ACC112 (cell line): ENCODE data around the gene NFIB.

ENCODE experiments used
- H2AFZ ChIP-seq: fragments of 200-600 bp; sonication (generic); one replicate; pipeline ENCODE4 v1.6.0; 2017; ENCODE audit warnings: antibody characterized with exemption, low read length; ENCODE audit not compliant: unreplicated experiment
- H3K27ac ChIP-seq: fragments of 200-600 bp; sonication (generic); 2 replicates; pipeline ENCODE4 v1.5.1; 2014; ENCODE audit warnings: low read depth, mild to moderate bottlenecking, antibody characterized with exemption, low read length, moderate library complexity
- H3K27me3 ChIP-seq: fragments of 200-600 bp; sonication (generic); 2 replicates; pipeline ENCODE4 v1.6.1; 2014; ENCODE audit warnings: mild to moderate bottlenecking, antibody characterized with exemption, low read length, moderate library complexity, mixed read lengths; ENCODE audit not compliant: insufficient read depth
- H3K36me3 ChIP-seq: fragments of 200-600 bp; sonication (generic); 2 replicates; pipeline ENCODE4 v1.6.1; 2016; ENCODE audit warnings: mild to moderate bottlenecking, antibody characterized with exemption, low read length, moderate library complexity, mixed read lengths; ENCODE audit not compliant: insufficient read depth
- H3K4me1 ChIP-seq: fragments of 200-600 bp; sonication (generic); one replicate; pipeline ENCODE4 v1.6.1; 2016; ENCODE audit warnings: low read length, mixed read lengths; ENCODE audit not compliant: insufficient read depth, unreplicated experiment, control insufficient read depth
- H3K4me3 ChIP-seq: fragments of 200-600 bp; sonication (generic); 2 replicates; pipeline ENCODE4 v1.5.1; 2014; ENCODE audit warnings: mild to moderate bottlenecking, low read depth, low read length
- H3K79me2 ChIP-seq: fragments of 200-600 bp; sonication (generic); one replicate; pipeline ENCODE4 v1.6.0; 2016; ENCODE audit warnings: low read length; ENCODE audit not compliant: control insufficient read depth, unreplicated experiment, insufficient read depth

NFIB gene

DNA sequence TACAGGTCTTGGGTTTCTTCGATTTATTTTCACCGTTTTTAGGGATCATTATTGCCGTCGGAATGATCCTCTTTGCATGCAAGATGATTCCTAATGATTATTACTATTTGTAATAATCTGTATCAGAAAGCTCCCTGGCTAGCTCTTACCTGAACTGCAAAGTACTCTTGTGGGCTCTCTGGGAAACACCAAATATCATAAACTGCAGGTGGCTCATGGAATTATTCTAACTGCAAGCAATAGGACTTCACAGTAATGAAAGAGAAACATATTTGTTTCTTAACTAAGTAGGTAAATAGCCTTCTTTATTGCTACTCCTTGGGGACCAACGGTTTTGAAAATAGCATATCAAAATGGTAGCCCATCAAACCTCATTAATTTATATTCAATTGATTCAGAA is 219.4 kb downstream of the NFIB start:
- H3K4me1 ChIP-seq: peaks cover 39% of the 10 kb centered on the region
- H3K36me3 ChIP-seq: peaks cover 5% of the 10 kb centered on the region; the same call in 1 of the 2 replicates
- H2AFZ ChIP-seq: no peak overlapping the region
- H3K4me3 ChIP-seq: no peak overlapping the region
- H3K27ac ChIP-seq: no peak overlapping the region
- no peaks in the 10 kb centered on the region for H3K27me3 ChIP-seq
- H3K79me2 ChIP-seq: no peaks in the 10 kb centered on the region

DNA sequence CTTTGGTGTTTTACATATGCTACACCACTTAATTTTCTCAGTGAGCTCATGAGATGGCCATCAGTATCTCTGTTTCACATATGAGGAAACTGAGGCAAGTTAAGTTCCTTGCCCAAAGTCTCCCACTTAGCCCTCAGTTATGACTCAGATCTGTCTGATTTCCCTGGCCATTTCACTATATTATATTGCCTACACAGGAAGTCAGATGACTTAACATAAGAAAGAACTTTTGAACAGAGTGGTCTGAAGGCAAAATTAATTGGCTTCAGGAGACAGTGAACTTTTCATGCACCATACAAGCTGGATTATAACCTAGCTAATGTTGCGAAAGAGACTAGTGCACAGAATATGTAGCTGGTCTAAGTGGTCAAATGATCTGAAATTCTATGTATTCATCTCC is 221.6 kb downstream of the NFIB start:
- peaks cover 5% of the 10 kb centered on the region; the same call in 1 of the 2 replicates for H3K36me3 ChIP-seq
- H2AFZ ChIP-seq: no peak overlapping the region
- no peak overlapping the region for H3K27ac ChIP-seq
- no peaks in the 10 kb centered on the region for H3K27me3 ChIP-seq
- H3K4me1 ChIP-seq: peaks cover 27% of the 10 kb centered on the region
- H3K79me2 ChIP-seq: no peaks in the 10 kb centered on the region
- no peak overlapping the region for H3K4me3 ChIP-seq

DNA sequence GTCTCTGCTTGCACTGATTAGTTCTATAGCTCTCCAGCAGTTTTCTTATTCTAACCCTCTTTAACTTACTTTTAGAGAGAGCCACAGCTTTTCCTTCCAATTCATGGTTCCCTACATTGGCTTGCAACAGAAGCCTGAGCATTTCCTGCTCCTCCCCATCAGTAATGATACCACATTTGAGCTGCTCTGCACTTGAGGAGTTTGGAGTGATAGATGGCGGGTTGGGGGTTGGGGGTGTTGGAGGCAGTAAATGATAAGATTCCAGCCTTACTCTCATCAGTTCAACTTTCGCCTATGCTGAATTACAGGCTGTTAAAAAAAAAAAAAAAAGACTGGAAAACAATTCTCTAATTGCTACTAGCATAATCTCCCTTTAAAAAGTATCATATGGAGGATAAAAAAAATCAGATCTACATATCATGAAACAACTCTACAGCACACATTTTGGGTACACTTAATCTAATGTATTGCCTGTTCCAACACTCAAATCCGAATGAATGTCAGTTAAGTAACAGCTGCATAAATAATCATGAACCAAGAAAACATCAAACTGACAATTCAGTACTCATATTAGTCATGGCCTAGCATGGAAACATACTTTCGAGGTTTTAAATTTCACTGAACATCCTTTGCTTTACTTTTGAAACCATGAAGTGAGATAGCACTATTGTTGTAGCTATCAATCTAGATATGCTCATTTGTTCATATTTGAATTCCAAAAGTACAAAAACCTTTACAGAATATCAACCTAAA is 224.7 kb downstream of the NFIB start:
- H3K27ac ChIP-seq: no peak overlapping the region
- H3K79me2 ChIP-seq: no peaks in the 10 kb centered on the region
- peaks cover 19% of the 10 kb centered on the region for H3K4me1 ChIP-seq
- H3K27me3 ChIP-seq: no peaks in the 10 kb centered on the region
- no peak overlapping the region for H3K4me3 ChIP-seq
- peaks cover 1% of the 10 kb centered on the region; the same call in 1 of the 2 replicates for H3K36me3 ChIP-seq
- H2AFZ ChIP-seq: no peak overlapping the region

DNA sequence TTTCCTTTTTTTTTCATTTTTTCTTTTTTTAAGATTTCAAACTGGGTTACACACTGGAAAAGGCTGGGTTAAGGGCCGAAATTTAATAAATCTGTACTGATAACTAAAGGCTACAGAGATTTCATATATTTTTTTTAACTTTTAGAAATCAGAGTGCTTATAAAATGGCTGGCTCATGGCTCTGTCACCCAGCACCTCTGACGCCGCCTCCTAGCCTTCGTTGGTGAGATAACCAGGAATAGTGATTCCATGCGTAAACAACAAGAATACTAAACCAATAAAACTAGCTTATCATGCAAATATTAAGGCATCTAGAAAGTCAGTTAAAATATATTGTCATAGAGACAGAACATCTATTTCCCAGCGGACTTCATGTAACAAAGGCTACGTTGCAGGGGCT is 226.4 kb downstream of the NFIB start:
- no peak overlapping the region for H2AFZ ChIP-seq
- H3K4me1 ChIP-seq: peaks cover 15% of the 10 kb centered on the region
- no peak overlapping the region for H3K27ac ChIP-seq
- H3K36me3 ChIP-seq: no peaks in the 10 kb centered on the region
- no peak overlapping the region for H3K4me3 ChIP-seq
- H3K27me3 ChIP-seq: no peaks in the 10 kb centered on the region
- H3K79me2 ChIP-seq: no peaks in the 10 kb centered on the region

DNA sequence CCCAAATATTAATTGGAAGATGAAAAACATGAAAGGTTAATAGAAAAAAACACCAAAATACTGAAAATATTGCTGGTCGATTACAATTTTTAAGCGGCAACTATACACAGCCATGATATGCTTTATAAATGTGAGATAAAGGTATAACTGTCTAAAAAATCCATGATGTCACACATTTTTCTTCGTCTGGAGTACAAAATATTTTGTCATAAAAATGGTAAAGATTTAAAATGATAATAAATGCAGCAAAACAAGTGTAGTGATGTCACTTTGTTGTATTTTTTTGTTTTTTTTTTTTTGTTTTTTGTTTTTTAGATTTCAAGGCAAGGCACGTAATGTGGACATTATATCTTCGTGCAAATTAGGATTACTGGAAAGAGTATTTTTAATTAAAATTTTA is 227.4 kb downstream of the NFIB start:
- Histone ChIP-seq H2AFZ (no peak overlapping the region), H3K27ac (no peak overlapping the region), H3K36me3 (no peaks in the 10 kb centered on the region), H3K79me2 (no peaks in the 10 kb centered on the region), H3K4me3 (no peak overlapping the region), H3K4me1 (peaks cover 10% of the 10 kb centered on the region), H3K27me3 (no peaks in the 10 kb centered on the region)

DNA sequence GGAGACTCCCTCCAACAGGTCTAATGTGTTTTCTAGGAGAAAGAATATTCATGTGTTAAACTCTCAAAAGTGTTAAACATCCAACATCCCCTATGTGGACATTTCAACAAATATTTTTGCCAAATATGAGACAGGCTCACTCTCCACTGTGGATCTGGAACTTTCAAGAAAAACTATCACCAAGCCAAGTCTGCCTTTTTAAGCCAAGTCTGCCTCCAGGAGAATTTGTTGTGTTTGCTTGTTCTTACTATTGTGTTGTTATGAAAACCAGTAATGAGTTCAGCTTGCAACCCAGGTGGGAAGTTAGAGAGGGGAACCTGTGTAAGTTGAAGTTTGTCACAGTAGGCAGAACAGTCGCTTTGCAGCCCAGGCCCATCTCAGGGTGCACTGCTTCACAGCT is 228.1 kb downstream of the NFIB start:
- no peaks in the 10 kb centered on the region for H3K36me3 ChIP-seq
- no peaks in the 10 kb centered on the region for H3K27me3 ChIP-seq
- H3K4me3 ChIP-seq: no peak overlapping the region
- H3K79me2 ChIP-seq: no peaks in the 10 kb centered on the region
- H3K27ac ChIP-seq: no peak overlapping the region
- no peak overlapping the region for H2AFZ ChIP-seq
- peaks cover 10% of the 10 kb centered on the region for H3K4me1 ChIP-seq

DNA sequence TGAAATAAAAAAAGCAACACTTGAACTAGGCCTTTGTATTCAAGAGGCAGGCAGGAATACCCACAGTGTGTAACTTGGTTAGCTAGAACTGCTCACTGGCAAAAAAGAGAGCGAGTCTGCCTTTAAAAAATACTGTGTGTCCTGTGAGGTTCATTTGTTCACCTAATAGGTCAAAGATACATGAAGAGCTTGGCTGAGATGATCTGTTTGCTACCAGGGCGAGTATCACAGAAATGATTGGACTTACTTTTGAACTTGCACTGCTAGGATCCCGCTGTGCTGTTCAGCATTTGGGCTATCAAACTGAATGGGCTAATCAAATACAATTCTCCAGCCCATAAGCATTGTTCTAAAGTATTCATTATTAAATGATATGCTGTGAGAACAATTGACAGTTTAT is 229.1 kb downstream of the NFIB start:
- Histone ChIP-seq H3K79me2 (no peaks in the 10 kb centered on the region), H3K4me3 (no peak overlapping the region), H3K36me3 (no peaks in the 10 kb centered on the region), H3K27ac (no peak overlapping the region), H3K27me3 (no peaks in the 10 kb centered on the region), H3K4me1 (peaks cover 9% of the 10 kb centered on the region), H2AFZ (no peak overlapping the region)

DNA sequence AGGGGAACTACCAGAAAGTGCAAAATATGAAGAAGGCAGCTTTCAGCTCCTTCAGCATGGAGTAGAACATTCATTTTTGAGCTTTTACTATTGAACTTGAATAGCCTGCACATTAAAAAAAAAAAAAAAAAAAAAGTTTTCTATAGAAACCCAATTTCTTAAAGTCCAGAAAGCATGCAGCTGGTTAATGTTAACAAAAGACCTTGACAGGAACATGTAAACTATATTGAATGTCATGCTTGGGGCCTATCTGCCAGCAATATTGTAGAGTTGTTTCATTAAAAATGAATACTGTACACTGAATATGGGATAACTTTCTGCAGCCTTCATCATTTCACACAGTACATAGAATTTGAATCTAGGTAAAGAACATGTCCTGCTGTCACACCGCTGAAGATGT is 230.6 kb downstream of the NFIB start:
- no peaks in the 10 kb centered on the region for H3K79me2 ChIP-seq
- H3K27ac ChIP-seq: no peak overlapping the region
- no peak overlapping the region for H3K4me3 ChIP-seq
- no peaks in the 10 kb centered on the region for H3K27me3 ChIP-seq
- no peaks in the 10 kb centered on the region for H3K36me3 ChIP-seq
- no peak overlapping the region for H2AFZ ChIP-seq
- no peaks in the 10 kb centered on the region for H3K4me1 ChIP-seq

DNA sequence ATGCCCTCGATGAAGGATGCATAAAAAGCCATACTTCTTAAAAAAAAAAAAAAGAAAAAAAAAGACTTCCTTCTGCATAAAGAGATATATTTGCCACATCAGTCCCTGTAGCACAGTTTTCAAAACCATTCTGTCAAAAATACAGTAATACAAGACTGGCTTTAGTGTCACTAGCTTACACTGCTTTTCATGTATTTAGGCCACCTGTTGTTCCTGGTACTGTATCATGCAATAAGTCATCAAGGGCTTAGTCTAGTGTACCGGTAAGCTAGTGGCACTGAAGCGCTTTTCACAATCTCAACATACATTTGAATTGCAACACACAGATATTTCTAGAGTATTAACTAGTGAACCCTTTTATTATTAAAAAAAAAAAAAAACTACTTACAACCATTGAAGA is 231.2 kb downstream of the NFIB start:
- H3K27ac ChIP-seq: no peak overlapping the region
- no peak overlapping the region for H2AFZ ChIP-seq
- no peaks in the 10 kb centered on the region for H3K27me3 ChIP-seq
- H3K36me3 ChIP-seq: no peaks in the 10 kb centered on the region
- no peaks in the 10 kb centered on the region for H3K4me1 ChIP-seq
- no peak overlapping the region for H3K4me3 ChIP-seq
- H3K79me2 ChIP-seq: no peaks in the 10 kb centered on the region

DNA sequence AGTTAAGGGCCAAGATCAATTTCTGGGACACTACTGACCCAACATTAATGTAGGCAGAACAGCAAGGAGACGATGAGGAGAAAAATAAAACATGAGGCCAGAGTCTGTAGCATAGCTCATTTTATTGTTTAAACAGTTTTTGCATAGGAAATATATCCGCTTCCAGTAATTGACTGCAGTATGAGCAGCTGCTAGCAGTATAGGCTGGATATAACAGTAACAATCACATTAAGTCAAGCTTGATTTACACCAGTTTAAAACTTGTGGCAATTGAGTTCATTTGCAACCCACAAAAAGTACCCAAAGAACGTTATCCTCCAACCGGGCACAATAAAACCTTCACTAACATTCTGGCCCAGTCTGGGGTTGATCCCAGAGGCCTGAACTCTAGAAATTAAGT is 232.2 kb downstream of the NFIB start:
- no peaks in the 10 kb centered on the region for H3K79me2 ChIP-seq
- H3K27me3 ChIP-seq: no peaks in the 10 kb centered on the region
- no peaks in the 10 kb centered on the region for H3K36me3 ChIP-seq
- no peaks in the 10 kb centered on the region for H3K4me1 ChIP-seq
- no peak overlapping the region for H3K27ac ChIP-seq
- no peak overlapping the region for H3K4me3 ChIP-seq
- H2AFZ ChIP-seq: no peak overlapping the region

DNA sequence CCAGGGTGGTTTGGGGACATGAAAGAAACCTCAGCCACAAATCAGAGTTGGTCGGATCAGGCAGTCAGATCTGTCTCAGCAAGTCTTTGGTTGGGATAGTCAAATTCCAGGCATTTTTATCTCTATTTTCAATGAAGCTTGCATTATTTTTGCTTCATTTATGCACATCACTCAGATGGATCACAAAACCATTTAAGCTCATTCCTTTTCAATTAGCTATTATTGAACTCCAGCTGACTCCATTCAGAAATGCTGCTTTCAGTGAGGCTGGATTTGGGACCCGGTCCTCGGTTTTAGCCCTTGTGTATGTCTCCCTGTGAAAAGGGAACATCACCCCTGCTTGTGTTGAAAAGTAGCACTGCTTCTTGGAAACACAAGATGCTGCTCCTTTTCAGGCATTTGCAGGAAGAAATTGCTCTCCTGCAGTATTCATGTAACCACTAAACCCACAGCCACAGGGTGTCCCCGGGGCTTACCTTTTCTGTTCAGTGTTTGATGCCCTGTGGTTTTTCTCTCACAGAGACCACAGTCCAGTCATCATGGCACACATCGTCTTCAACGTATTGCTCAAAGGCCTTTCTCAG is 232.9 kb downstream of the NFIB start:
- H3K4me3 ChIP-seq: no peak overlapping the region
- no peaks in the 10 kb centered on the region for H3K4me1 ChIP-seq
- no peak overlapping the region for H2AFZ ChIP-seq
- H3K27ac ChIP-seq: no peak overlapping the region
- H3K79me2 ChIP-seq: no peaks in the 10 kb centered on the region
- no peaks in the 10 kb centered on the region for H3K36me3 ChIP-seq
- H3K27me3 ChIP-seq: no peaks in the 10 kb centered on the region
